GM21381 (cell line): ENCODE data around the gene ABCG8.

ENCODE experiments used
- ATAC-seq: cut with Tn5 transposase; IDR thresholded peaks from one replicate; pipeline ENCODE4 v1.9.1; 2021; ENCODE audit warnings: mild to moderate bottlenecking, moderate library complexity; ENCODE audit not compliant: unreplicated experiment

ABCG8 gene

DNA sequence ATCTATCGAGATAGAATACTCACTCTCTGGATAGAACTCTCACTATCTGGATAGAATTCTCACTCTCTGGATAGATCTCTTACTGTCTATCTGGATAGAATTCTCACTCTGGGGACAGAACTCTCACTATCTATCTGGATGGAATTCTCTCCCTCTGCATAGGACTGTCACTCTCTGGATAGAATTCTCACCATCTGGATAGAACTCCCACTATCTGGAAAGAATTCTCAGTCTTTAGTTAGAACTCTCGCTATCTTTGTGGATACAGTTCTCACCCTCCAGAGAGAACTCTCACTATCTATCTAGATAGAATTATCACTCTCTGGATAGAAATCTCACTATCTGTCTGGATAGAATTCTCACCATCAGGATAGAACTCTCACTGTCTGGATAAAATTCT, 16.5 kb downstream of the ABCG8 start:
- ATAC-seq: no peak

DNA sequence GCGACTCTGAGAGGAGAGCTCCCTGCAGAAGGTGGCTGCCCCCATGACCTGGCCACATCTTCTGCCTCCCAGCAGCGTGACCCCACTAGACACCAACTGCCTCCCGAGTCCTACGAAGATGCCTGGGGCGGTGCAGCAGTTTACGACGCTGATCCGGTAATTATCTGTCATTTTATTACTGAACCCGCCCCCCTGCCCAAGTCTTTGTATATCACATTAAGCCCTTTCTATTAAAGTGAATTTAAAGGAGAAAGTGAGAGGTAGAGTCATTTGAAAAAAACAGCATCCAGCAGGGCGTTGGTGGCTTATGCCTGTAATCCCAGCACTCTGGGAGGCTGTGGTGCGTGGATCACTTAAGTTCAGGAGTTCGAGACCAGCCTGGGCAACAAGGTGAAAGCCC, 33.4 kb downstream of the ABCG8 start:
- ATAC-seq: no peak

DNA sequence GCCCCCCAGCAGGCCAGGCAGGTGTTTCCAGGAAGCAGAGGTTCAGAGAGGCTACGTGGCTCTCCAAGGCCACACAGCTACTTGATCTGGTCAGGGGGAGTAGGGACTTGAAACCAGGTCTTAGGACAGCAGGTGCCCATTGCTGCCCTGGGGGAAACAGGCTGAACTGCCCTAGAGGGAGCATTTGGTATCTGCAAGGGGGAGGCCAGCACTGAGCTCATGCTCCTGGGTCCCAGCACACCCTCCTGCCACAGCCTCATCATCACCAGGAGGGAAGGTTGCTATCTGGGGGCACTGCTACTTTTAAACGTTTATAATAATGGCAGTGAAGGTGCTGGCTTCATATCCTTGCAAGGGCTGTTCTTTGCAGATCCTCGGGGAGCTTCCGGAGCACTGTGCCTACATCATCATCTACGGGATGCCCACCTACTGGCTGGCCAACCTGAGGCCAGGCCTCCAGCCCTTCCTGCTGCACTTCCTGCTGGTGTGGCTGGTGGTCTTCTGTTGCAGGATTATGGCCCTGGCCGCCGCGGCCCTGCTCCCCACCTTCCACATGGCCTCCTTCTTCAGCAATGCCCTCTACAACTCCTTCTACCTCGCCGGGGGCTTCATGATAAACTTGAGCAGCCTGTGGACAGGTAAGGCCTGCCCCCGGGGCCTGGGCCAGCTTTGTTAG, 36.1 kb downstream of the ABCG8 start:
- ATAC-seq: no peak

- ATAC-seq: no peak
Measured at GRCh38 chr2:43877782-43878464, 39.2 kb downstream of the ABCG8 start.

- no peak for ATAC-seq
Measured at GRCh38 chr2:43879261-43879660, 40.5 kb downstream of the ABCG8 start.

DNA sequence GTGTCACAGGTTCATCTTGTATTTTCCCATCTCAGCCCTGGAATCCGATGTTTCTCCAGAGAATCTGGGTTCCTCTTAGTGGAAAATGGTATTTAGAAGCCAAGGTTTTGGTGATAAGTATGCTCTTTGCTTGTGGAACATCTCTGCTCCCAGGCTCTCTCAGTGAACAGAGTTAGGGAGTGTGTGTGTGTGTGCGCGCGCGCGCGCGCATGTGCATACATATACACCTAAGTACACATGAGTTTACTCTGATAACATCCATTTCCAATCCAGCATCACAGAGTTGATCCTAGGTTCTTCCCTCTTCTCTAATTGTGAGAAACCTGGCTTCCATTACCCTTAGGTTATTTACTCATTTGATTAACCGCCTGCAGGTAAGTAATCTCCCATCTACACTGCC, 41.7 kb downstream of the ABCG8 start:
- ATAC-seq: no peak

- no peak for ATAC-seq
Measured at GRCh38 chr2:43880952-43881351, 42.2 kb downstream of the ABCG8 start.

- no peak for ATAC-seq
Measured at GRCh38 chr2:43882312-43882711, 43.5 kb downstream of the ABCG8 start.

- no peak for ATAC-seq
Measured at GRCh38 chr2:43884689-43885088, 45.9 kb downstream of the ABCG8 start.

- ATAC-seq: no peak
Measured at GRCh38 chr2:43885132-43885632, 46.4 kb downstream of the ABCG8 start.

- no peak for ATAC-seq
Measured at GRCh38 chr2:43887176-43887575, 48.4 kb downstream of the ABCG8 start.

DNA sequence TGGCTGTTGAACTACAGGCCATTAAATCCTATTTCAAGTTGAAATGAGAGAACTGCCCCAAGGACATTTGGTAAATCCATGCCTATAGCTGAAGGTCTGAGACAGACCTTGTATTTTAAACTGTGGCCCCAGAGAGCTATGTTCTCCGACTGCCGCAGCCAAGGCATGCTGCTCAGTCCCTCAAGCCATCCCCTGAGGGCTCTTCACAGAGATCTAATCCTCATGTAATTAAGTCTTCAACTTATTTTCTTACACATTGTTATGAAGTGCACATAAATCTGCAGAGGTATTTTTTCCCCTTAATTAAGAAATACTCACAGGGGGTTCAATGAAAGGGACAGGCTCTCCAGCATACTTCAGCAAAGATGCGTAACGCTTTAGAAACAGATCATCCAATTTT, 50.6 kb downstream of the ABCG8 start:
- ATAC-seq: no peak

GRCh38 chr2:43890855-43891254, 52.1 kb downstream of the ABCG8 start:
- no peak for ATAC-seq

DNA sequence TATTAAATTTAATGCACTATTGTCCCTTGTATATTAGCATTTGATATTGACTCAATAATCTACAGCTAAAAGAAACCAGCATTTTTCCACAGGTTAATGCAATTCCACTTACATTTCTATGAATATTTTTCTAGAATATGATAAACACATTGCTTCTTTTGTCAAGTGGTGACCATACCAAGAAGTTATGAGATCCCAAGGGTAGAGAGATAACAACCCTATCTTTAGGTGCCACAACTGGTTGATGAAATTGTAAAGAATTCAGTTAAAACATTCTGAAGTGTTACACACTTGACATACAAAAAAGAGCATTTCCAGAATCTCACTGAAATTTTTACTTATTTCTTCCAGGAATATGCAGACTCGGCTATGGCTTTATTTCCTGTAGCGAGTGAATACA, 56.0 kb downstream of the ABCG8 start:
- ATAC-seq: no peak

GRCh38 chr2:43896906-43897305, 58.1 kb downstream of the ABCG8 start:
- no peak for ATAC-seq

DNA sequence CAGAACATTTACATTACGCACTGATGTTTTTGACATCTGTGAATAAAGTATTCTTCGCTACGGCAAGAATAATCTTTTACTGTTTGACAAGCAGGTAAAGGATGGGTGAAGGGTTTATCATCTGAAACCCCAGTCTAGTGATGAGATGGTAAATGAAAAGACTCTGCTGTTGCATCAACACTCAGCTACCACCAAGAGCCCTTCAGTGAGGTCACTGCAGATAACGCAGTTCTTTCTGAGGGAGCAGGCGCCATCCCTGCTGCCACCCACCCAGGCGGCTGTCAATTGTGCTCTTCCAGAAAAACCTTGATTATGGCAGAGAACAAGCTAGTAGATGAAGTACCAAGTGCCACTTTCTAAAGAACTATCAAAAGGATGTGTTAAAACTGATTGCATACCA, 58.7 kb downstream of the ABCG8 start:
- no peak for ATAC-seq

DNA sequence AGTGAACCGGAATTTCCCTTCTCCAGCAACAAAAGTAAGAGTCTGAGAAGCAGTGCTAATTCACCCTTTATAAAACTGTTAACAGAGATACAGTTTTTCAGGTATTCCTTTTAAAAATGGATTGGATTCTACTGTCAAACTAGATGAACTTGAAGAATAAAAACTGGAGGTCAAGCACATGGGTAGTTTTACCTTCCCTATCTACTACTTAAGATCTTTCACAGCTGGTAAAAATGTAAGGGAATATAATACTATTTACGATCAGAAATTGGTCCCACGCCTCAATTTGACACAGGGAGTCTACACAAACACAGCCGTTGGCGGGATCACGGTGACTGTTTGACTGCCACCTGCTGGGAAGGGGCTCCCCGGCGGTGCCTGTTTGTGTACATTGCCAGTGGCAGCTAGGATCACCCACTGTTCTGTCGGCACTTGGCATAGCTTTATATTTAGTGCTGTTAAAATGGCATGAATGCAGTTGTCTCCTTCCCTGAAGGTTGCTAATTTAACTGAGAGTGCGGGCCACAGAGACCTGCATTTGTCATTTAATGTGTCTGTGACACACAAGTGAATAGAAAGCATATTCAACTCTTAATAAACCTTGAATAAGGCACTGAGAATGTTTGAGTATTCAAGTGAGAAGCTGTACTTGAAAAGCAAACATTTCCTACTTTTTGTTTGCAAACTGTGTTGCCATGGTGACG, 59.5 kb downstream of the ABCG8 start:
- no peak for ATAC-seq

DNA sequence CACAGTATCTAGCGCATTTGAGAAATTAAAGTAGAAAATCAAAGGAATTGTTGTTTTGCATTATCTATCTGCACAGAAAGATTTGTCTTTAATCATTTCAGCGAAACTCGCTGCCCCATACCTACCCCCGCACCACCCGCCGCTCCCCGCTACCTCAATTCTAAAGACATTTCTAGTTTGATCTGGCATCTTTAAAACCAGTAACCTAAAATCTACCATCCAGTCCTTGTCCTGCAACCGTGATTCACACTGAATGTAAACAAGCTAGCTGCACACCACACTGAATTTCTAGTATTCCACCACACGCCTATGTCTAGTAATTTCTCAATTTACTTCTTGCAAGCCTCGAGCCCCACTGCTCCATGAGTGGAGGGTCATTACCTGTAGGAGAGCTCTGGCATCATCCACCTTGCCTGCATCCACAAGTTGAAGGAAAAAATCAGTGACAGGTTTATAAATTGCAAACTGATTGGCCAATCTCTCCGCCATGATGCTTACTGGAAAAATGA, 60.1 kb downstream of the ABCG8 start:
- ATAC-seq: no peak

DNA sequence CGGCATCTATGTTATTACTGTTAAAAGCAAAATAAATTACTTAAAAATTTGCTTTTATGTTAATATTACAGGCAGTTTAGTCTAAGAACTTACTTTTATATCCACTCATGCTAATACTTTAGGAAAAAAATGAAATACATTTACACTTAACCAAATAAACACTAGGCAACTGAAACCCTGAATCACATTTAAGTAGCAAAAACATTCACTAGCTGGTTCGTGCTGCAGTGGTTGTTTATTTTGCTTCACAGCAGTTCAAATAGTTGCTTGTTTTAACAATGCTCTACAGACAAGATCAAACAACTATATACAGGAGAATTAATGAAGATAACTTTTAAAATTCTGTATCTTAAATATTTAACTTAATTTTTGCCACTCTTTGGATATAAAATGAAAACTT, 60.8 kb downstream of the ABCG8 start:
- no peak for ATAC-seq

GRCh38 chr2:43905371-43905803, 66.6 kb downstream of the ABCG8 start:
- ATAC-seq: no peak

- ATAC-seq: no peak
Measured at GRCh38 chr2:43905871-43906270, 67.1 kb downstream of the ABCG8 start.
